Middle frontal gyrus (tissue), 1 donor: Measurements from ENCODE around the gene AP2A2.

ENCODE experiments used
- DNase-seq: peaks from one replicate; pipeline ENCODE4 v3.0.0-alpha.2; 2015; ENCODE audit warnings: low spot score; ENCODE audit errors: extremely low spot score

Gene AP2A2

GRCh38 chr11:925496-926301 lies at the start of gene AP2A2:
Gene AP2A2, plus strand, starts transcription at chr11:925870. Its CDS starts 152 bp downstream, at chr11:926022.
- peak; percentile 78 for DNase-seq

DNA sequence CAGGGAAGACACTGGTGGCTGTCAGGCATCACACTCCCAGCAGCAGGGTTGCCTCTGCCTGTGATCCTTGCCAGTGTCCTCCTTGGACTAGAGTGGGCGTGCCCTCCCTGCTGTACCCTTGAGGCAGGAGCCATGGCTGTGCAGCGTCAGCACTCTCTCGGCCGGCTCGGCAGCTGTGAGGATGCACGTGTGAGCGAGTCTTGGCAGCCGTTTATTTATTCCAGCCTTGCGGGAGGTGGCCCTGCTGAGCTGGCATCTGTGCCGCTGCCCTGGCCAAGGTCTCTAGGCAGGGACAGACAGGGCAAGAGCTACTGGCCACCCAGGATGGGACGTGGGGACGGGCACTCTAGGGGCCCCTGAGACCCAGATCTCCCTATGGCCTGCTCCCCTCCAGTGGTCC lies 49.1 kb upstream of the AP2A2 start:
- no peak for DNase-seq

DNA sequence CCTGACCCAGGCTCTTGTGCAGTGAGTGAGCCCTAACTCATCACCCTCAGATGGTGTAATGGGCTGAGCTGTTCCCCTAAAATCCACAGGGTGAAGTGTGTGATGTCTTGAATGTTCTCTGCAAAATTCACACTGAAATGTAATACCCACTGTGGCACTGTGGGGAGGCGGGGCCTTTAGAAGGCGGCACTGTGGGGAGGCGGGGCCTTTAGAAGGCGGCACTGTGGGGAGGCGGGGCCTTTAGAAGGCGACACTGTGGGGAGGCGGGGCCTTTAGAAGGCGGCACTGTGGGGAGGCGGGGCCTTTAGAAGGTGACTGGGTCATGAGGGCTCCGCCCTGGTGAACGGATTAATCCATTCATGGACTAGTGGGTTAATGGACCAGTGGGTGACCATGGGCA lies 48.1 kb upstream of the AP2A2 start:
- DNase-seq: no peak

- no peak for DNase-seq
These were observed 45.2 kb upstream of the AP2A2 start for GRCh38 chr11:880447-880846.

DNA sequence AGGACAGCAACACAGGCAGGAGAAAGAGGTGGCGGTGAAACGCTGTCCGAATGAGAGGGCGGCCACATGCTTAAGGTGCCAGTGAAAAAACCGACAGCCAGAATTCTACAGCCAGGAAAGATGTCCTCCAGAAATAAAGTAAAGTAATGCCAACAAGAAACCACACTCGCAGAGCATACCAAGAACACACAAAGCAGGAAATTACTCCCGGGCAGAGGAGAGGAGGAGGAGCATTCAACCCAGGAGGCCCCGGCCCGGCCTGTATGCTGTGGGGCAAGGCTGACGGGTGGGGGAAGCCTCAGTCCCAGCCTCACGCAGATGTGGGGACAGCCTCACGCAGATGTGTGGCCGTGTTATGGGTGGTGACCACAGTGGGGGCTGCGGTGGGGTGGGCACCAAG lies 43.1 kb upstream of the AP2A2 start:
- no peak for DNase-seq

- DNase-seq: no peak
These were observed 42.1 kb upstream of the AP2A2 start for GRCh38 chr11:883527-883926.

- DNase-seq: no peak
These were observed 41.0 kb upstream of the AP2A2 start for GRCh38 chr11:884578-885070.

DNA sequence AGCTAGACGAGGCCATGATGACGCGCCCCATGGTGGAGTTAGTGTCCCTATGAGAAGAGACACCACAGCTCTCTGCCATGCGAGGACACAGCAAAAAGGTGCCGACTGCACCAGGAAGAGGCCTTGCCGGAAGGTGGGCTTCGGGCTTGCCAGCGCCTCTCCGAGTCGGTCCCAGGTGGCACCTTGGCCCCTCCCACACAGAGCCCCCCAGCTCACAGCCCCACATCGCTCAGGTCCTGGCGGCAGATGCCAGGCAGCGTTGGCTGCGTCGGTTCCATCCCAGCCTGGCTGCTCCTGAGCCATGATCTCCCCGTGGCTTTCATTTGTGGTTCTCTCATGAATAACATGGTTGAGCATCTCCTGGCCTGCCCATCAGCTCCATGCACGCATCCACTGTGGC lies 39.1 kb upstream of the AP2A2 start:
- DNase-seq: no peak

DNA sequence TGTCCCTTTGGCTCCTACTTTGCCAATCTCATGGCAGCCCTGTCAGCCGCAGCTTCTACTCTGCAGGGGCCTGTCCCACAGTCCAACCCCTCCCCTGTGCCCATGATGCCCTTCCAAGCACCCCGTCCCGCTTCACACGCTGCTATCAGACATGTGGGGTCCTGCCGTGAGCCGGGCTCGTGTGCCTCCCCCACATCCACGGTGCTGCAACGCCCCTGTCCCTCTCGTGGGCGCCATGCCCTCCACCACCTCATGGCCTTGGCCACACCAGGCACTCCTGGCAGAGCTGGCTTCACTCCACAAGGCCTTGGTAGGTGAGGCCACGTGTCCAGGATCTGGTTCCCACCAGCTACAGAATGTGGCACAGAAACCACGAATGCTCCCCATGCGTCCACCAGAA lies 38.1 kb upstream of the AP2A2 start:
- no peak for DNase-seq

- DNase-seq: no peak
These were observed 37.1 kb upstream of the AP2A2 start for GRCh38 chr11:888310-889212.

- no peak for DNase-seq
These were observed 36.4 kb upstream of the AP2A2 start for GRCh38 chr11:889257-889656.

GRCh38 chr11:889687-890475 lies 35.8 kb upstream of the AP2A2 start:
- no peak for DNase-seq

GRCh38 chr11:890794-891540 lies 34.7 kb upstream of the AP2A2 start:
- DNase-seq: no peak

GRCh38 chr11:893008-893654 lies 32.5 kb upstream of the AP2A2 start:
- DNase-seq: no peak

DNA sequence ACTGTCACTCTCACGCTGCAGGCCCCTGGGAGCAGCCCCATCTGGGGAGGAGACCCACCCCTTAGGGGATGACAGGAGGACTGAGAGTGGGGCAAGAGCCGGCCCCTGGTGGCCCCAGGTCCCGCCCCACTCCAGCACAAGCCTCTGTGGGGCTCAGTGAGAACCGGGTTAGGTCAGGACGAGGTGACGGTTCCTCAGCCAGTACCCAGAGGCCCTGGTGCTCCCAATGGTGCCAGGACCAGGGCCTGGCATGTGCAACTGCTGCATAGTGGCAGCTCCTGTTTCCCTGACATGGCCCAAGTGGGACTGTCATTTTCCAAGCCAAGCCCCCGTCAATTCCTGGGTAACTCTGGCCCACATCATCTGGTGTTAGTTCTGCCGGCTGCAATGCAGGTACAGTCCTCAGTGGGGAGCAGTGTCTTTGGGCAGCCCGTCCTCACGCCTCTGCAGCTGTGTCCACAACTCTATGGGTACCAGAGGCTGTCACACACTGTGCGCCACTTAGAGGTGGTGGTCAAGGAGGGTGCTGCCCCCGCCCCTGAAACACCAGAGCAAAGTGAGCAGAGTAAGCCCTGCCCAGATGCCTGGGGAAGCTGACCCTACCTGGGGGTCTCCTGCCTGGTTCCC lies 31.0 kb upstream of the AP2A2 start:
- no peak for DNase-seq

DNA sequence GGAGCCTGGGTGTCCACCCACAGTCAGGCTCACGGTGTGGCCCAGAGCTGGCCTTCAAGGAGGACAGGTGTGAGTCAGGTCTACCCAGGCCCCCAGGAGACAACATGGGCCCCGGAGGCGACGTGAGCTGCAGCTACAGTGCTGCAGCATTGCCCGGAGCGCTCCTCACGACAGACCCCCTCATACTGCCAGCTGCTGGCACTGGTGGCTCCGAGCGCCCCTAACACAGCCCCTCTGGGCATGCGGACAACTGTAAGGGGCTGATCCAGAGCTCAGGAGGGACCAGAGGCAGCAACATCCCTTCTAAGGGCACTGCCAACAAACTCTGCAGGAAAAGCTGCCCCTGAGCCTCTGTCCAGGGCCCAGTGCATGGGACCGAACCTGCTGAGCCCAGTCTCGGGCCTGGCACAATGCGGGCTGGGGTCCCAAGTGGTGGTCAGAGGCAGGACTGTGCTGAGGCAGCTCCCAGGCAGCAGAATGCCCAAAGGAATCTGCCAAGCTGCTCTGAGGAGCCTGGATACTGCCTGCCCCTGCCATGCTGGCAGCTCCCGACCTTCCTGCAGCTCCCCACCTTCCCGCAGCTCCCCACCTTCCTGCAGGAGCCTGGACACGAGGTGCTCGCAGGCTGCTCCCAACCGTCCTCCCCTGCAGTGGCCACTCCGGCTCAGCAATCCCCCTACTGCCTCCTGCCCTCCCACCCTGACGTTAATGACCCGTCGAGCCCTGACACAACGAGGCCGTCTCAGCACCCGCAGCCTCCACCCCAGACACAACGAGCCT lies 30.1 kb upstream of the AP2A2 start:
- no peak for DNase-seq

DNA sequence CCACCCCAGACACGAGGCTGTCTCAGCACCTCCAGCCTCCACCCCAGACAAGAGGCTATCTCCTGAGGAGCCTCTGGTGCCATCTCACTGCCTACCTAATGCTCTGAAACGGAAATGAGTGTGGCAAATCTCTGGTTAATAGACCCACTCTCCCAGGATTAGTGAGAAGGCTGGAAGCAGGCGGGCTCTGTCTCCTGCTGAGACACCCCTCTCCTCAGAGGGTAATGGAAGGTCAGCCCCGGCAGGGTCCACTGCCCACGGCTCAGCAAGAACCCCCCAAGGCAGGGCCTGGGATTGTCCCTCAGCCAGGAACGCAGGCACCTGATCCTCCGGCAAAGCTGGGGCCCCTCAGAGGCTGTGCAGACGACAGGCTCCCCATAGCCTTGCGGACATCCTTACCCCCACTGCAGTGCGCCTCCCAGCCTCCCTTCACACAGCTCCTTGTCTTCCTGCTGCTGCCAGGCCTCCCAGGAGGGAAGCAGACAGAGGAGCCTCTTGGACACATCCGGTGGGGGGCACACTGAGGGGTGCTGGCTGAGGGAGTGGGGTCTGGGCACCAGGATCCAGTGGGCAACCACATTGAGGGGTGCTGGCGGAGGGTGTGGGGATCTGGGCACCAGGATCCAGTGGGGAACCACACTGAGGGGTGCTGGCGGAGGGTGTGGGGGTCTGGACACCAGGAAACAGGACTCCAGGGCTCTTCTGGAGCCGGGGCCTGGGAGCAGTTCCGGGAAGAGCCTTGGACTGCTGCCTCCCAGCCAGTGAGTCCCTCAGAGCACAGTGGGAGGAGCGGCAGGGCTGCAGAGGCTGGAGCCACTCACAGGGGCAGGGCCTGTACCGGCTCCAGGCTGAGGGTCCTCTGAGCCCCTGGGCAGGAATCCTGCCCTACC lies 28.2 kb upstream of the AP2A2 start:
- DNase-seq: no peak

GRCh38 chr11:898143-898511 lies 27.5 kb upstream of the AP2A2 start:
- DNase-seq: no peak
